ENCODE measurements around the gene SPRYD3. TPM values are rescaled to one million over a fixed set of nuclear protein-coding genes. Genes with fewer than 3 reads are reported as not detected.

SPRYD3 gene
- total RNA-seq, 1 donor from 2014 or later: 13.9 TPM

DNA sequence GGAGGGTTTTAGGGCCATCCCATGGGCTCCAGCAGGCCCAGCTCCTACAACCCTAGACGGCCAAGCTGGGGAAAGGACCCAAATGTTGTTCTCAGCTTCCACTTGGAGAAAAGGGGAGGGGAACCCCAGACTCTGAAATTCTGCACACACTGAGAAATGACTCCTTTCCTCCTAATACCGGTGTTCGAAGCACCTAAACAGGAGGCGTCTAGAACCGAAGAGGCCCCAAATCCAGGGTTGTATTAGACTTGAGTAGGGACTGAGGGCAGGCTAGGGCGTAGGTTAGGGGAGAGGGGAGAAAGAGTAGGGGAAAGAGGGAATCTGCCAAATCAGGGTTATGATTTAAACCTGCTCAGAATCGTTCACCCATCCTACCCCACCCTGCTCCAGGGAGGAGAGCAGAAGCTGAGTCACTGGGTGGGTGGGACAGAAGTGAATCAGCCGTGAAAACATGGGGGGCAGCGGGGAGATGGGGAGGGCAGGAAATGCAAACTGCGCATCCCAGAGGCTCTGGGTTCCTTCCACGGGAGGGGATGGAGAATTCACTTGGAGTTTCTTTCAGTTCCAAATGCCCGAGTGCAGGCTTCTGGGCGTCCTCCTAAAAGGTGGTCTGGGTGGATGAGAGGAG is 19.3 kb upstream of the SPRYD3 start:
- Mint-ChIP-seq H3K4me1 (ENCODE audit: low read depth, unreplicated experiment) (peaks cover 8% of the 10 kb centered on the region), H3K36me3 (ENCODE audit: unreplicated experiment) (no peaks in the 10 kb centered on the region), H3K27me3 (ENCODE audit: unreplicated experiment) (peaks cover 32% of the 10 kb centered on the region), H3K9me3 (ENCODE audit: unreplicated experiment) (peaks cover 6% of the 10 kb centered on the region), H3K4me3 (ENCODE audit: unreplicated experiment) (peak overlapping the region; percentile 91), H3K27ac (ENCODE audit: unreplicated experiment) (no peak overlapping the region)
- DNase-seq: no peak
- TF ChIP-seq, protein P1, sequence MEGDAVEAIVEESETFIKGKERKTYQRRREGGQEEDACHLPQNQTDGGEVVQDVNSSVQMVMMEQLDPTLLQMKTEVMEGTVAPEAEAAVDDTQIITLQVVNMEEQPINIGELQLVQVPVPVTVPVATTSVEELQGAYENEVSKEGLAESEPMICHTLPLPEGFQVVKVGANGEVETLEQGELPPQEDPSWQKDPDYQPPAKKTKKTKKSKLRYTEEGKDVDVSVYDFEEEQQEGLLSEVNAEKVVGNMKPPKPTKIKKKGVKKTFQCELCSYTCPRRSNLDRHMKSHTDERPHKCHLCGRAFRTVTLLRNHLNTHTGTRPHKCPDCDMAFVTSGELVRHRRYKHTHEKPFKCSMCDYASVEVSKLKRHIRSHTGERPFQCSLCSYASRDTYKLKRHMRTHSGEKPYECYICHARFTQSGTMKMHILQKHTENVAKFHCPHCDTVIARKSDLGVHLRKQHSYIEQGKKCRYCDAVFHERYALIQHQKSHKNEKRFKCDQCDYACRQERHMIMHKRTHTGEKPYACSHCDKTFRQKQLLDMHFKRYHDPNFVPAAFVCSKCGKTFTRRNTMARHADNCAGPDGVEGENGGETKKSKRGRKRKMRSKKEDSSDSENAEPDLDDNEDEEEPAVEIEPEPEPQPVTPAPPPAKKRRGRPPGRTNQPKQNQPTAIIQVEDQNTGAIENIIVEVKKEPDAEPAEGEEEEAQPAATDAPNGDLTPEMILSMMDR (IDR thresholded peaks at IDR 0.05; ENCODE audit: partially characterized antibody, unreplicated experiment): no peak

DNA sequence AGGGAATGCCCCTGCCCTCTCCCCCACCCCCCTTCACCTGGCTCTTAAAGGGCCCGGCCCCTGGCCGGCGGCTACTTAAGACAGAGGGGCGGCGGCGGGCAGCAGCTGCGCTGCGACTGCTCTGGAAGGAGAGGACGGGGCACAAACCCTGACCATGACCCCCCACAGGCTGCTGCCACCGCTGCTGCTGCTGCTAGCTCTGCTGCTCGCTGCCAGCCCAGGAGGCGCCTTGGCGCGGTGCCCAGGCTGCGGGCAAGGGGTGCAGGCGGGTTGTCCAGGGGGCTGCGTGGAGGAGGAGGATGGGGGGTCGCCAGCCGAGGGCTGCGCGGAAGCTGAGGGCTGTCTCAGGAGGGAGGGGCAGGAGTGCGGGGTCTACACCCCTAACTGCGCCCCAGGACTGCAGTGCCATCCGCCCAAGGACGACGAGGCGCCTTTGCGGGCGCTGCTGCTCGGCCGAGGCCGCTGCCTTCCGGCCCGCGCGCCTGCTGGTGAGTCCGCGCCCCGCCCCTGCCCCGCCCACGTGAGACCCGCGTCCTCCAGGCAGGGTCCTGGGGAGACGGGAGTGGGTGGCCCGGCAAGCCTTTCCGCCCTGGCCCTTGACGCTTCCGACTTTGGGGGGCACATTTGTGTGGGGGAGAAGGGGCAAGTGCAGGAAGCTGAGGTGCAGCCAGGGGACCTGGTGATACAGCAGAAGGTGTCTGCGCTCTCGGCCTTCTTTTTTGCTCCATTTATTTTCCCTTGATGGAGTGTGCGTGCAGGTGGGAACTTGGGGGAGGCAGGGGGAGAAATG is 18.6 kb upstream of the SPRYD3 start, which contains the start of gene IGFBP6:
Gene IGFBP6 (plus strand): TSS at position 104 of the 790 bp plus-strand sequence. CDS start 51 bp downstream, at position 155.
- TF ChIP-seq, protein P1 (IDR thresholded peaks at IDR 0.05; ENCODE audit: partially characterized antibody, unreplicated experiment): no peak
- H3K9me3 Mint-ChIP-seq (ENCODE audit: unreplicated experiment): peaks cover 6% of the 10 kb centered on the region
- H3K36me3 Mint-ChIP-seq (ENCODE audit: unreplicated experiment): no peaks in the 10 kb centered on the region
- H3K27ac Mint-ChIP-seq (ENCODE audit: unreplicated experiment): no peak within 1 kb of the TSS
- H3K27me3 Mint-ChIP-seq (ENCODE audit: unreplicated experiment): peaks cover 32% of the 10 kb centered on the region
- H3K4me1 Mint-ChIP-seq (ENCODE audit: low read depth, unreplicated experiment): peaks cover 8% of the 10 kb centered on the region
- peak; percentile 69 for DNase-seq
- H3K4me3 Mint-ChIP-seq (ENCODE audit: unreplicated experiment): peak within 1 kb of the TSS; percentile 91

DNA sequence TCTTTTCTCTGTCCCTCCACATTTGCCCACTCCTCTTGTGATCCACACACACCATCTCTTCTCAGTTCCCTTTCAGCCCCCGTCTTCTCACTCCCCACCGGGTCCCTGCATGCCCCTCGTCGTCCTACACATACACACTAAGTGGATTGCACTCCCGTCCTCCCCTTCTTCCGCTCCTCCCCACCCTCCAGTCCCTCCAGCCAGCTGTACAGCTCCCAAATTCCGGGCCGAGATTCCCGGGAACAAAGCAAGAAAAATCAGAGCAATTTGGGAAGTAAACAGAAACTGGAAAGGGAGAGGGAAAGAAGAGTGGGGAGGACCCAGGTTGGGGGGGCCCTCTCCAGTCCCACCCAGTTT is 18.0 kb upstream of the SPRYD3 start:
- Mint-ChIP-seq H3K9me3 (ENCODE audit: unreplicated experiment) (peaks cover 6% of the 10 kb centered on the region), H3K27me3 (ENCODE audit: unreplicated experiment) (peaks cover 32% of the 10 kb centered on the region), H3K27ac (ENCODE audit: unreplicated experiment) (no peak overlapping the region), H3K4me1 (ENCODE audit: low read depth, unreplicated experiment) (peaks cover 8% of the 10 kb centered on the region), H3K4me3 (ENCODE audit: unreplicated experiment) (peak overlapping the region; percentile 88), H3K36me3 (ENCODE audit: unreplicated experiment) (no peaks in the 10 kb centered on the region)
- DNase-seq: no peak
- TF ChIP-seq, protein P1 (IDR thresholded peaks at IDR 0.05; ENCODE audit: partially characterized antibody, unreplicated experiment): no peak

DNA sequence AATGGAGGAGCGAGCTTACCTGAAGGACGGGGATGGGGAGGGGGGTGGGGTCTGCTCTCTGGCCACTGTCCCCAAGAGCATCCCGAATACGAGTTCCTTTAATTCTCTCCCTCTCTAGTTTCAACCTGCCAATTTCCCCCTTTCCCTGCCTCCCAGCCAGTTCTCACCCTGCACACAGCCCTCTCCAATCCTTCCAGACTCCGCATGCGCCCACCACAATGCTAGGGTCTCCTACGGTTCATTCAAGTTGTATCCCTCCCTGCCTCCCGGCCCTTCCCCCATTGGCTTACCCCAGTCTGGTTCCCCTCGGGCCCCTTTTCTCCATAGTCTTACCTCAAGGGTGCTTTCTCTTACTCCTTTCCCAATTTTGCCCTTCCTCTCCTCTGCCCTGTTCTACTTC is 17.6 kb upstream of the SPRYD3 start:
- TF ChIP-seq, protein P1 (IDR thresholded peaks at IDR 0.05; ENCODE audit: partially characterized antibody, unreplicated experiment): no peak
- no peak for DNase-seq
- peak overlapping the region; percentile 88 for H3K4me3 Mint-ChIP-seq (ENCODE audit: unreplicated experiment)
- peaks cover 32% of the 10 kb centered on the region for H3K27me3 Mint-ChIP-seq (ENCODE audit: unreplicated experiment)
- peaks cover 6% of the 10 kb centered on the region for H3K9me3 Mint-ChIP-seq (ENCODE audit: unreplicated experiment)
- no peak overlapping the region for H3K27ac Mint-ChIP-seq (ENCODE audit: unreplicated experiment)
- peaks cover 8% of the 10 kb centered on the region for H3K4me1 Mint-ChIP-seq (ENCODE audit: low read depth, unreplicated experiment)
- no peaks in the 10 kb centered on the region for H3K36me3 Mint-ChIP-seq (ENCODE audit: unreplicated experiment)

All from glutamatergic neuron (in vitro differentiated cells).